GM13976 (cell line): ENCODE results near the gene CPA4.

ENCODE experiments used
- DNase-seq: peaks from one replicate; pipeline ENCODE4 v3.0.0; 2012; ENCODE audit warnings: low spot score
- in situ Hi-C: fragments of 300-500 bp; cut with MboI; formaldehyde crosslinking; loops from one replicate; pipeline ENCODE4 v1.12.0; 2022; ENCODE audit warnings: low sequenced_read_pairs, mixed read lengths, inconsistent platforms; ENCODE audit not compliant: unreplicated experiment
- TF ChIP-seq, protein P1 (sequence below): IDR thresholded peaks from 2 replicates; pipeline ENCODE4 v1.5.1; 2012; ENCODE audit warnings: borderline replicate concordance, mild to moderate bottlenecking; ENCODE audit not compliant: insufficient read depth; ENCODE audit errors: extremely low read depth, missing control alignments, control extremely low read depth

The CPA4 gene

DNA sequence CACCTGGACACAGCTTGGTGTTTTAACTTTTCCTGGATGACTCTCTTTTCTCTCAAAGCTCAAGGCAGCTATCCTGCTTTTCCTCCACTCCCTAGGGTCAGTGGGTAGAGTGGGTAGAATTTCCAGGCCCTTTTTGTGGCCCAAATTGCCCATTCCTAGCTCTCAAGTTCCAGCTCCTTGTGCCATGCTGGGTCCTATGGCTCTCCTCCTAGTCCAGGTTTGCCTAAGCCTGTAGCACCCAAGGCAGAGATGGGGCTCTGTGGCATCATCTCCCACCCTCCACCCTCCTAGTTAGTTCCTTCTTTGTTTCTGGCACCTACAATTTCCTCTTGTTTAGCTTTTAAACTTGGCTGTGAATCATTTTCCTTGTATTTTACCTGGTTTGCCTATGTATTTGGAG is 9.7 kb downstream of the CPA4 start:
- TF ChIP-seq, protein P1, sequence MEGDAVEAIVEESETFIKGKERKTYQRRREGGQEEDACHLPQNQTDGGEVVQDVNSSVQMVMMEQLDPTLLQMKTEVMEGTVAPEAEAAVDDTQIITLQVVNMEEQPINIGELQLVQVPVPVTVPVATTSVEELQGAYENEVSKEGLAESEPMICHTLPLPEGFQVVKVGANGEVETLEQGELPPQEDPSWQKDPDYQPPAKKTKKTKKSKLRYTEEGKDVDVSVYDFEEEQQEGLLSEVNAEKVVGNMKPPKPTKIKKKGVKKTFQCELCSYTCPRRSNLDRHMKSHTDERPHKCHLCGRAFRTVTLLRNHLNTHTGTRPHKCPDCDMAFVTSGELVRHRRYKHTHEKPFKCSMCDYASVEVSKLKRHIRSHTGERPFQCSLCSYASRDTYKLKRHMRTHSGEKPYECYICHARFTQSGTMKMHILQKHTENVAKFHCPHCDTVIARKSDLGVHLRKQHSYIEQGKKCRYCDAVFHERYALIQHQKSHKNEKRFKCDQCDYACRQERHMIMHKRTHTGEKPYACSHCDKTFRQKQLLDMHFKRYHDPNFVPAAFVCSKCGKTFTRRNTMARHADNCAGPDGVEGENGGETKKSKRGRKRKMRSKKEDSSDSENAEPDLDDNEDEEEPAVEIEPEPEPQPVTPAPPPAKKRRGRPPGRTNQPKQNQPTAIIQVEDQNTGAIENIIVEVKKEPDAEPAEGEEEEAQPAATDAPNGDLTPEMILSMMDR: no peak
- in situ Hi-C loops: no loop called here
- DNase-seq: no peak

DNA sequence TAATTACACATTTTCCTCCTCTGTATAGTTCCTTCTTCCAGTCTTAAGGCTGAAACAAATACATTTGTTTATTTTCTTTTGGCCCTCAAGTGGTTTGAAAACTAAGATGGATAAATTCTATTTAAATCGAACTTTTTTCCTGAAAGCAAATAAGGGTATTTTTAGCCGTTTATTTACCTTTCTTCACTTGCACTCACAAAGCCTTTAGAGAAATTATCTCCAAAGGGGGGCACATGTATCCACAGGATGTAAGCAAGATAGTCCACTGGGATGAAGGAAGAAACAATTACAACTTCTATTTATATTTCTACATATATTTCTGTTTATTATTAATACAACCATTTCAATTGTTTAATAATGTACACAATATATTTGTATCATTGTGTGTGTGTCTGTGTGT is 10.2 kb downstream of the CPA4 start:
- in situ Hi-C loops: no loop called here
- TF ChIP-seq, protein P1: no peak
- DNase-seq: no peak

DNA sequence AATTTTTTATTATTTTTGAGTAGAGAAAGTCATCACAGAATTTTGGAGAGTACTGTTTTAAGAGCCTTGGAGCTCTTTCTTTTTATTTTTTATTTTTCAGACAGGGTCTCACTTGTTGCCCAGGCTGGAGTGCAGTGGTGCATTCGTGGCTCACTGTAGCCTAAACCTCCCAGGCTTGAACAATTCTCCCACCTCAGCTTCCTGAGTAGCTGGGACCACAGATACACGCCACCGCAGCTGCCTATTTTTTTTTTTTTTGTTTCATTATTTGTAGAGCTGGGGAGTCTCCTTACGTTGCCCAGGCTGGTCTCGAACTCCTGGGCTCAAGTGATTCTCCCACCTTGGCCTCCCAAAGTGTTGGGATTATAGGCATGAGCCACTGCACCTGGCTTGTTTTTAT is 10.6 kb downstream of the CPA4 start:
- TF ChIP-seq, protein P1: no peak
- DNase-seq: no peak
- in situ Hi-C loops: no loop called here

DNA sequence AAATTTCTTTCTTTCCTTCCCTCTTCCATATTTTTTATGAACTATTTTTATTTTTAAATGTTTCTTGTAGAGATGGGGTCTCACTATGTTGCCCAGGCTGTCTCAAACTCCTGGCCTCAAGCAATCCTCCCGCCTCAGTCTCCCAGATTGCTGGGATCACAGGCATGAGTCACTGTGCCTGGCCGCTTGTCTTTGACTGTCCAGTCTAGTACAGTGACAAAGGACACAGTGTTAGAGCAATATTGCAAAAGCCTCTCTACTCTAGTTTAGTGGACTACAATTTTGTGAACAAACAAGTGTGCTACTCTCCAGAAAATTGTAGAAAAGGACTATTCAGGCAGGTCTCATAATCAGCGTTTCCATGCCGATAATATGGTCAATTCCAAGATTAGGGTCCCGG is 11.0 kb downstream of the CPA4 start:
- in situ Hi-C loops: no loop called here
- no peak for DNase-seq
- TF ChIP-seq, protein P1: no peak

DNA sequence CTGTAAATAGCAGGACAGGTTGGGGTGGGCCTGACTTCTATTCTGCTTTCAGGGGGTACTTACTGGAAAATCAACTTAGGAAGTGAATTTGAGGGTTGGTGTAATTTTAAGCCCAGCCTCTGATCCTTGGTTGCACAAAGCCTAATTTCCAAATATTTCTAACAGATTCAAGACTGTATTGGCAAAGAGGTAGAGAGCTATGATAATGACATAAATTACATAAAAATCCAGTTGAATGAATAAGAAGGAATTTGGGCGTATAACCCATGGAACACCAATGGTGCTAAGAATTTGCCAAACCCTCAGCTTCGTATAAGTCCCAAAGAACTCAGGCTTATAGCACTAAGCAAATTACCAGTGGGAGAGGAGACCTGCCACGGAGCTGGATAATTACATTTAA is 11.9 kb downstream of the CPA4 start:
- TF ChIP-seq, protein P1: no peak

DNA sequence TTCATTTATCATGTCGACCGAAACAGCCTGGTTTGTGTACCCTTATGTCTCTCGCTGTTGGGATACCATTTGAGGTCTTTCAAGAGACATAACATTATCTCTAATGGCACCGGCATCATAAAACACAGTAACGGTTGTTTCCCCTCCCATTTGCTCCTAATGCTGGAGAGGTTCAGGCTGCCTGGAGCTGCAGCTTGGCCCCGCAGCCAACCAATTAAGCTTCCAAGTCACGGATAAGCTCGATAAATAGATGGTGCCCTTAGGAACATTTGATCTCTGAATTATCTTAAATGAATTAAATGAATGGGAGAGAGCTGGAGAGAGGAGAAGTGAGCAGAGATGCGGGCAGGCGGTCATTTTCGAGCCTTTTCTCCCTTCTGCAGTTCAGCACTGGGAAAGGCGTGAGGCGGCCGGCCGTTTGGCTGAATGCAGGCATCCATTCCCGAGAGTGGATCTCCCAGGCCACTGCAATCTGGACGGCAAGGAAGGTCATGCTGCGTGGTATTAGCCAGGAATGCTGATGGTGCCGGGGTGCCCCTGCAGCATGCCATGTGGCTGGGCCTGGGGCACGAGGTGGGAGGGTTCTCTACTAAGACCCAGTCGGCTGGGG is 12.6 kb downstream of the CPA4 start:
- TF ChIP-seq, protein P1: no peak
- no peak for DNase-seq
- in situ Hi-C loops: no loop called here

More for the DNA sequence above, 11.9 kb downstream of the CPA4 start:
- DNase-seq: no peak
- in situ Hi-C loops: no loop called here
